DND-41 (cell line): ENCODE results near the gene SMC3.

Experiments
- EZH2 ChIP-seq: IDR thresholded peaks from 3 replicates; pipeline ENCODE4 v1.6.1; 2012; ENCODE audit warnings: borderline replicate concordance, low read depth, mild to moderate bottlenecking, moderate library complexity, low read length, inconsistent platforms; ENCODE audit not compliant: severe bottlenecking
- TF ChIP-seq, protein P1 (sequence below): IDR thresholded peaks from 2 replicates; pipeline ENCODE4 v1.5.1; 2012; ENCODE audit warnings: borderline replicate concordance, low read length, moderate library complexity, mild to moderate bottlenecking; ENCODE audit not compliant: poor library complexity, severe bottlenecking; ENCODE audit errors: extremely low read depth

DNA sequence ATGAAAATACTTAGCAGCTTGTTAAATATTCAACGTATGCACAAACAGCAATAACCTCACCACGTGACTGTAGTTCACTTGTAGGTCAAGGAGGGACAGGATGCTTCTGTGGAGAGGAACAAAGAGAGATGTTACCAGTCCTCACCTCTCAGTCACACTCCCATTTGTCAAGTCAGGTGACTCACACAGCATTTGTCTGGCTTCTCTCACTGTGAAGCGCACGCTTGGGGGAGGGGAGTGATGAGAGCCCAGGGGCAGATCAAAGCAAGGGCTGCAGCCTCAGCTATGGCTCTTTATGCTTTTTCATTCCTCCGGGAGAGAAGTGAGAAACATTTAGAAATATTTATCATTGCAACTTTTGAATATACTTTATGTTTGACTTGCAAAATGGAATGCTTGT is 73.8 kb downstream of the SMC3 start:
- TF ChIP-seq, protein P1, sequence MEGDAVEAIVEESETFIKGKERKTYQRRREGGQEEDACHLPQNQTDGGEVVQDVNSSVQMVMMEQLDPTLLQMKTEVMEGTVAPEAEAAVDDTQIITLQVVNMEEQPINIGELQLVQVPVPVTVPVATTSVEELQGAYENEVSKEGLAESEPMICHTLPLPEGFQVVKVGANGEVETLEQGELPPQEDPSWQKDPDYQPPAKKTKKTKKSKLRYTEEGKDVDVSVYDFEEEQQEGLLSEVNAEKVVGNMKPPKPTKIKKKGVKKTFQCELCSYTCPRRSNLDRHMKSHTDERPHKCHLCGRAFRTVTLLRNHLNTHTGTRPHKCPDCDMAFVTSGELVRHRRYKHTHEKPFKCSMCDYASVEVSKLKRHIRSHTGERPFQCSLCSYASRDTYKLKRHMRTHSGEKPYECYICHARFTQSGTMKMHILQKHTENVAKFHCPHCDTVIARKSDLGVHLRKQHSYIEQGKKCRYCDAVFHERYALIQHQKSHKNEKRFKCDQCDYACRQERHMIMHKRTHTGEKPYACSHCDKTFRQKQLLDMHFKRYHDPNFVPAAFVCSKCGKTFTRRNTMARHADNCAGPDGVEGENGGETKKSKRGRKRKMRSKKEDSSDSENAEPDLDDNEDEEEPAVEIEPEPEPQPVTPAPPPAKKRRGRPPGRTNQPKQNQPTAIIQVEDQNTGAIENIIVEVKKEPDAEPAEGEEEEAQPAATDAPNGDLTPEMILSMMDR = no peak
- TF ChIP-seq EZH2 = no peak
